ENCODE measurements around the gene CNTN4. TPM values are rescaled to one million over a fixed set of nuclear protein-coding genes. Genes with fewer than 3 reads are reported as not detected.

CNTN4 gene
- total and polyA plus RNA-seq, 2 of the 8 experiments (the other 6 are each of a cell fraction or from before 2014, with no cell fraction given), result 0.41 to 2.2 TPM

DNA sequence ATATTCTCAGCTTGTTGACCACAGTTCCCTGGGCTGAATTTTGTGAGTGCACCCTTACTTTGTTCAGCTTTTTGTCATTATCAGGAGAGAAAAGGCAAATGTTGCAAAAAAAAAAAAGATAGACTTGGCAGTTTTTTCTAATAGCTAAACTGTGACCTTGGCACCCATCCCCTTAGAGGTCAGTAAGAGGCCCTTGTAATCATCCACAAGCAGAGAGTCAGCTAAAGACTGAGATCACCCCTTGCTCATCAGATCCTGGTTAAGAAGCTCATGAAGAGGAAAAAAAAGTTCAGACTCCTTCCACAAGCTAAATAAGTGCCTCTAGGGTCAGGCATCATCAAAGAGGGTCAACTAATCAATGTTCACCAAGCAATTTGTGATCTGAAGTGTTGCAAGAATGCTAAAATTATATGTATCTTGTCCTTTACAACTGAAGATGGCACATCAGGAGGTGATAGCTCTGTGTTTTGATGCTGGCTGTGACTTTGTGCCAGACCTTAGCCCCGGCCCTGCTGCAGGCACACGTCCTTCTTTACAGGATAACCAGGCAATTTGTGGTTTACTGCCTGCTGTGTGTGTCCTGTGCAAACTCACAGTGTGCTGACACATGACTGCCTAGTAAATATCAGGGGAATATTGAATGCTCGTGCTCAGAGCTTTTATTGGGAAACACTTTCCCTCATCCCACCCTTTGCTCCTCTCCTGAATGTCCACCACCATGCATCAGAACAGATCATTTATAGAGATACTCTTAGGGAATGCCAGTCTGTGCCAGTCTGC, 748.6 kb downstream of the CNTN4 start:
- no peak overlapping the region for H4K5ac ChIP-seq (ENCODE audit: insufficient read length, low read depth, low read length)
- H3K56ac ChIP-seq (replicated peaks; ENCODE audit: insufficient read length, low read depth, low read length), result no peak overlapping the region
- H3K9me3 ChIP-seq (ENCODE audit: insufficient read depth in 2 of 2, low read depth in 1 of 2, low read length in 1 of 2), result no peaks in the 10 kb centered on the region
- H3K79me1 ChIP-seq (ENCODE audit: low read depth, low read length), result no peaks in the 10 kb centered on the region
- H2BK5ac ChIP-seq (ENCODE audit: low read depth, low read length), result no peak overlapping the region
- ChIA-PET POLR2A (ENCODE audit: partially characterized antibody) (interaction anchor here (0.6 kb wide), 1 partner anchor 1655 kb away, joined by 3 read pairs; no protein-coding TSS in a partner anchor), CTCF (ENCODE audit: partially characterized antibody) (interaction anchor here (0.6 to 1.2 kb wide), 5 partner anchors 10 to 509 kb away, joined by 3 to 5 read pairs (median 3); no protein-coding TSS in a partner anchor)
- H3K23me2 ChIP-seq (ENCODE audit: low read depth, low read length), result no peaks in the 10 kb centered on the region
- DNase-seq (ENCODE audit: low read depth in 1 of 2, low spot score in 2 of 2), result no peak
- H3K9ac ChIP-seq (replicated peaks in 1 of 4; ENCODE audit: extremely low read depth in 1 of 4, low read depth in 3 of 4, low read length in 3 of 4), result no peak overlapping the region
- no peaks in the 10 kb centered on the region for H3K79me2 ChIP-seq (ENCODE audit: control insufficient read depth in 1 of 2, insufficient read depth in 2 of 2, low read length in 2 of 2)
- H4K20me1 ChIP-seq (replicated peaks in 1 of 2; ENCODE audit: control insufficient read depth in 1 of 2, insufficient read depth in 2 of 2, low read length in 2 of 2), result no peaks in the 10 kb centered on the region
- H2BK12ac ChIP-seq (ENCODE audit: low read depth, low read length), result no peak overlapping the region
- no peak overlapping the region for H3K4me2 ChIP-seq (ENCODE audit: insufficient read depth in 1 of 2, low read depth in 2 of 2, low read length in 2 of 2)
- no peak overlapping the region for H4K8ac ChIP-seq (ENCODE audit: extremely low read depth, insufficient read depth, low read length)
- H3K27ac ChIP-seq (ENCODE audit: low read depth, low read length), result no peak overlapping the region
- no peak for FAIRE-seq
- no peaks in the 10 kb centered on the region for H3K36me3 ChIP-seq (ENCODE audit: control insufficient read depth in 2 of 4, insufficient read depth in 4 of 4, low read length in 3 of 4)
- H2BK15ac ChIP-seq (ENCODE audit: low read length), result no peak overlapping the region
- no peak overlapping the region for H2AK5ac ChIP-seq (ENCODE audit: low read depth, low read length)
- no peak overlapping the region for H2AFZ ChIP-seq (ENCODE audit: low read length)
- H3K23ac ChIP-seq (ENCODE audit: insufficient read length), result no peak overlapping the region
- no peaks in the 10 kb centered on the region for H3K4me1 ChIP-seq (replicated peaks in 1 of 4; ENCODE audit: control insufficient read depth in 3 of 4, insufficient read depth in 4 of 4, low read length in 3 of 4)
- 87% methylated on average over 3 of the region's 3 CpGs; no CpG with 5 or more reads in 1 of the 2 experiments for WGBS, 2 experiments (ENCODE audit: extremely low coverage in 1 of 2, insufficient coverage in 1 of 2, insufficient read length in 1 of 2, insufficient replicate concordance in 2 of 2, low coverage in 1 of 2, low lambda C conversion rate in 2 of 2, missing lambda C conversion rate in 1 of 2)
- H3K27me3 ChIP-seq (replicated peaks in 1 of 4; ENCODE audit: control insufficient read depth in 3 of 4, extremely low read depth in 1 of 4, insufficient read depth in 3 of 4, low read length in 3 of 4), result no peaks in the 10 kb centered on the region
- no peak overlapping the region for H3K4me3 ChIP-seq (ENCODE audit: extremely low read depth in 1 of 4, insufficient read depth in 2 of 4, low read depth in 3 of 4, low read length in 4 of 4)
- H3K4ac ChIP-seq (replicated peaks; ENCODE audit: insufficient read length, low read depth, low read length), result no peak overlapping the region
- H3K18ac ChIP-seq (ENCODE audit: extremely low read depth, low read length), result no peak overlapping the region
- H2BK20ac ChIP-seq (ENCODE audit: low read length), result no peak overlapping the region
- no peak overlapping the region for H4K91ac ChIP-seq (replicated peaks; ENCODE audit: insufficient read length, low read length)
- no peak overlapping the region for H3K14ac ChIP-seq (ENCODE audit: insufficient read length)
- no peak overlapping the region for H2BK120ac ChIP-seq (replicated peaks; ENCODE audit: low read depth, low read length)
- TF ChIP-seq TBP (IDR thresholded peaks at IDR 0.05; ENCODE audit: low read depth, low read length) (no peak), E2F6 (IDR thresholded peaks at IDR 0.05) (no peak), NANOG (IDR thresholded peaks at IDR 0.05; ENCODE audit: insufficient read depth, low read depth, low read length, poor library complexity, severe bottlenecking) (no peak), RXRA (IDR thresholded peaks at IDR 0.05; ENCODE audit: insufficient read depth, low read depth, low read length) (no peak), ZNF274 (IDR thresholded peaks at IDR 0.05; ENCODE audit: borderline replicate concordance, extremely low read depth, low read length) (no peak), POLR2AphosphoS5 (IDR thresholded peaks at IDR 0.05; ENCODE audit: low read depth, low read length) (no peak), SRF (IDR thresholded peaks at IDR 0.05; ENCODE audit: low read depth, low read length) (no peak), JUND (IDR thresholded peaks at IDR 0.05; ENCODE audit: low read length) (no peak)
- TF ChIP-seq, protein P1, sequence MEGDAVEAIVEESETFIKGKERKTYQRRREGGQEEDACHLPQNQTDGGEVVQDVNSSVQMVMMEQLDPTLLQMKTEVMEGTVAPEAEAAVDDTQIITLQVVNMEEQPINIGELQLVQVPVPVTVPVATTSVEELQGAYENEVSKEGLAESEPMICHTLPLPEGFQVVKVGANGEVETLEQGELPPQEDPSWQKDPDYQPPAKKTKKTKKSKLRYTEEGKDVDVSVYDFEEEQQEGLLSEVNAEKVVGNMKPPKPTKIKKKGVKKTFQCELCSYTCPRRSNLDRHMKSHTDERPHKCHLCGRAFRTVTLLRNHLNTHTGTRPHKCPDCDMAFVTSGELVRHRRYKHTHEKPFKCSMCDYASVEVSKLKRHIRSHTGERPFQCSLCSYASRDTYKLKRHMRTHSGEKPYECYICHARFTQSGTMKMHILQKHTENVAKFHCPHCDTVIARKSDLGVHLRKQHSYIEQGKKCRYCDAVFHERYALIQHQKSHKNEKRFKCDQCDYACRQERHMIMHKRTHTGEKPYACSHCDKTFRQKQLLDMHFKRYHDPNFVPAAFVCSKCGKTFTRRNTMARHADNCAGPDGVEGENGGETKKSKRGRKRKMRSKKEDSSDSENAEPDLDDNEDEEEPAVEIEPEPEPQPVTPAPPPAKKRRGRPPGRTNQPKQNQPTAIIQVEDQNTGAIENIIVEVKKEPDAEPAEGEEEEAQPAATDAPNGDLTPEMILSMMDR (IDR thresholded peaks at IDR 0.05; ENCODE audit: control extremely low read depth in 1 of 3, insufficient read depth in 1 of 3, low read depth in 1 of 3, low read length in 3 of 3), result no peak
